HAP-1 (cell line): Measurements from ENCODE around the gene CAMKMT.

Experiments
- DNase-seq, 2 experiments: peaks; one replicate each; pipeline ENCODE4 v3.0.0-alpha.2; 2016 to 2020; ENCODE audit warnings: low spot score in 2 of 2
- H3K27me3 ChIP-seq: fragments of 250-450 bp; sonication (Bioruptor Pico); 2 replicates; pipeline ENCODE4 v1.5.1; 2020; ENCODE audit warnings: low read depth, mild to moderate bottlenecking, moderate library complexity
- H3K36me3 ChIP-seq: fragments of 250-450 bp; sonication (Bioruptor Pico); replicated peaks from 2 replicates; pipeline ENCODE4 v1.5.1; 2020; ENCODE audit warnings: mild to moderate bottlenecking
- H3K4me1 ChIP-seq: fragments of 250-450 bp; sonication (Bioruptor Pico); 2 replicates; pipeline ENCODE4 v1.5.1; 2020; ENCODE audit warnings: mild to moderate bottlenecking
- H3K4me3 ChIP-seq: fragments of 250-450 bp; sonication (Bioruptor Pico); 2 replicates; pipeline ENCODE4 v1.5.1; 2020; ENCODE audit warnings: mild to moderate bottlenecking, moderate library complexity
- H3K9me3 ChIP-seq: fragments of 250-450 bp; sonication (Bioruptor Pico); 2 replicates; pipeline ENCODE4 v1.5.1; 2020; ENCODE audit warnings: mild to moderate bottlenecking, moderate library complexity
- in situ Hi-C: fragments of 300-500 bp; cut with MboI; formaldehyde crosslinking; loops from 3 replicates; pipeline ENCODE4 v1.14.3; 2020; ENCODE audit warnings: low sequenced_read_pairs, inconsistent platforms, mixed read lengths

The CAMKMT gene

DNA sequence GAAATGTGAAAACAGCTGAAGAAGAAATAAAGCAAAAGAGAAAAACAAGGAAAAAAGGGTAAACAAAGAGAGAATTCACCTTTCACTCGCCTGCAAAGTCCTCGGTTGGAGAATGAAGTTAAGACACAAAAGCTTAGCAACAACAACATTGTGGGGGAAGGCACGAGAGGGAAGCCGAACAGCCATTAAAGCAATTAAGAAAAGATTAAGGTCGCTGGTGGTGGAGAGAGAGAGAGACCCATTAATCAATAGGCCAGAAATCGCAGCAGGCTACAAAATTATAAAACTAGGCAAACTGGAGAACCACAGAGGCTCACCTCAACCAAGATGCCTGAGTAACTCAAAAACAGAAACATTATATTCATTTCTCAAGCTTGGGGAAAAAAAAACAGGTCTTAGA lies 459.8 kb downstream of the CAMKMT start:
- Histone ChIP-seq H3K36me3 (no peaks in the 10 kb centered on the region), H3K4me3 (no peak overlapping the region), H3K27me3 (no peaks in the 10 kb centered on the region), H3K4me1 (0 out of 2 replicates have a peak, but pooled peaks cover 3% of the 10 kb centered on the region), H3K9me3 (no peaks in the 10 kb centered on the region)
- no peak for DNase-seq
- in situ Hi-C loops = no loop called here

GRCh38 chr2:44822174-44822573 lies 460.4 kb downstream of the CAMKMT start:
- Histone ChIP-seq H3K4me1 (0 out of 2 replicates have a peak, but pooled peaks cover 3% of the 10 kb centered on the region), H3K36me3 (no peaks in the 10 kb centered on the region), H3K9me3 (no peaks in the 10 kb centered on the region), H3K27me3 (no peaks in the 10 kb centered on the region), H3K4me3 (no peak overlapping the region)
- in situ Hi-C loops = no loop called here
- DNase-seq = no peak
